ENCODE data around the gene RAB5B. TPM values are rescaled to one million over a fixed set of nuclear protein-coding genes. Genes with fewer than 3 reads are reported as not detected.
A peak's percentile ranks its signal among the peaks of the same experiment; 100 is the strongest.
"Not testable (repeated sequence)": the region's sequence is repeated elsewhere in the genome, so short reads cannot be mapped to it uniquely, and the experiment has no call there.

The RAB5B gene
- total RNA-seq, 6 experiments from 2014 or later = 90.2 to 107 (median 96.5) TPM

DNA sequence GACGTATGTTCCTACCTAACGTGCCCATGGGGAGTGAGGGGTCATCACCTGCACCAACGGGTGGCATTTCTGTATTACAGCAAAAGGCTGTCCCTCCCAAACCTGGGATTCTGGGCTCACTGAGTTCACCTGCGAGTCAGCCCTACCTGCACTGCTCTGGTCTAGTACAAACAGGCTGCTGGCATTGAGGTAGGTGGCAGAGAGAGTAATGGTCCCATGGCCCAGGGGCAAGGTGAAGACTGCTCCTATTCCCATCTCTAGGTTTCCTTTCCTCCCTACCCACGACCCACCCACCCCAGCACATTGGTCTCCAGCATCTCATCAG lies 23.6 kb downstream of the RAB5B start:
- Mint-ChIP-seq H3K9me3 (no peaks in the 10 kb centered on the region), H3K4me3 (peak overlapping the region; percentile 100), H3K4me1 (ENCODE audit: low read depth) (peaks cover 18% of the 10 kb centered on the region), H3K27ac (peak overlapping the region; percentile 77), H3K27me3 (ENCODE audit: insufficient read depth) (no peaks in the 10 kb centered on the region), H3K36me3 (ENCODE audit: low read depth) (peaks cover 4% of the 10 kb centered on the region)
- TF ChIP-seq, protein P1, sequence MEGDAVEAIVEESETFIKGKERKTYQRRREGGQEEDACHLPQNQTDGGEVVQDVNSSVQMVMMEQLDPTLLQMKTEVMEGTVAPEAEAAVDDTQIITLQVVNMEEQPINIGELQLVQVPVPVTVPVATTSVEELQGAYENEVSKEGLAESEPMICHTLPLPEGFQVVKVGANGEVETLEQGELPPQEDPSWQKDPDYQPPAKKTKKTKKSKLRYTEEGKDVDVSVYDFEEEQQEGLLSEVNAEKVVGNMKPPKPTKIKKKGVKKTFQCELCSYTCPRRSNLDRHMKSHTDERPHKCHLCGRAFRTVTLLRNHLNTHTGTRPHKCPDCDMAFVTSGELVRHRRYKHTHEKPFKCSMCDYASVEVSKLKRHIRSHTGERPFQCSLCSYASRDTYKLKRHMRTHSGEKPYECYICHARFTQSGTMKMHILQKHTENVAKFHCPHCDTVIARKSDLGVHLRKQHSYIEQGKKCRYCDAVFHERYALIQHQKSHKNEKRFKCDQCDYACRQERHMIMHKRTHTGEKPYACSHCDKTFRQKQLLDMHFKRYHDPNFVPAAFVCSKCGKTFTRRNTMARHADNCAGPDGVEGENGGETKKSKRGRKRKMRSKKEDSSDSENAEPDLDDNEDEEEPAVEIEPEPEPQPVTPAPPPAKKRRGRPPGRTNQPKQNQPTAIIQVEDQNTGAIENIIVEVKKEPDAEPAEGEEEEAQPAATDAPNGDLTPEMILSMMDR (IDR thresholded peaks at IDR 0.05) = no peak
- no peak for DNase-seq

DNA sequence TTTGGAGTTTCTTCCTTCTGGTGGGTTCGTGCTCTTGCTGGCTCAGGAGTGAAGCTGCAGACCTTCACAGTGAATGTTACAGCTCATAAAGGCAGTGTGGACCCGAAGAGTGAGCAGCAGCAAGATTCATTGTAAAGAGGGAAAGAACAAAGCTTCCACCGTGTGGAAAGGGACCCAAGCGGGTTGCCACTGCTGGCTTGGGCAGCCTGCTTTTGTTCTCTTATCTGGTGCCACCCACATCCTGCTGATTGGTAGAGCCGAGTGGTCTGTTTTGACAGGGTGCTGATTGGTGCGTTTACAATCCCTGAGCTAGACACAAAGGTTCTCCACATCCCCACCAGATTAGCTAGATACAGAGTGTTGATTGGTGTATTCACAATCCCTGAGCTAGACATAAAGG lies 25.6 kb downstream of the RAB5B start:
- H3K9me3 Mint-ChIP-seq; H3K27me3 Mint-ChIP-seq (ENCODE audit: insufficient read depth); H3K27ac Mint-ChIP-seq: not testable (repeated sequence)

DNA sequence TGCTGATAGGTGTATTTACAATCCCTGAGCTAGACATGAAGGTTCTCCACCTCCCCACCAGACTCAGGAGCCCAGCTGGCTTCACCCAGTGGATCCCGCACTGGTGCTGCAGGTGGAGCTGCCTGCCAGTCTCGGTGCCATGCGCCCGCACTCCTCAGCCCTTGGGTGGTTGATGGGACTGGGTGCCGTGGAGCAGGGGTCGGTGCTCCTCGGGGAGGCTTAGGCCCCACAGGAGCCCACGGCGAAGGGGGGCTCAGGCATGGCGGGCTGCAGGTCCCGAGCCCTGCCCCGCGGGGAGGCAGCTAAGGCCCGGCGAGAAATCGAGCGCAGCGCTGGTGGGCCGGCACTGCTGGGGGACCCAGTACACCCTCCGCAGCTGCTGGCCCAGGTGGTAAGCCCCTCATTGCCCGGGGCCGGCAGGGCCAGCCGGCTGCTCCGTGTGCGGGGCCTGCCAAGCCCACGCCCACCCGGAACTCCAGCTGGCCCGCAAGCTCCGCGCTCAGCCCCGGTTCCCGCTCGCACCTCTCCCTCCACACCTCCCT lies 26.2 kb downstream of the RAB5B start:
- H3K27ac Mint-ChIP-seq; H3K4me3 Mint-ChIP-seq; H3K27me3 Mint-ChIP-seq (ENCODE audit: insufficient read depth); H3K9me3 Mint-ChIP-seq; DNase-seq: not testable (repeated sequence)
- peaks cover 18% of the 10 kb centered on the region for H3K4me1 Mint-ChIP-seq (ENCODE audit: low read depth)
- peaks cover 12% of the 10 kb centered on the region for H3K36me3 Mint-ChIP-seq (ENCODE audit: low read depth)

More for the DNA sequence above, 25.6 kb downstream of the RAB5B start:
- not testable (repeated sequence) for H3K4me3 Mint-ChIP-seq, DNase-seq
- Mint-ChIP-seq H3K36me3 (ENCODE audit: low read depth) (peaks cover 11% of the 10 kb centered on the region), H3K4me1 (ENCODE audit: low read depth) (peaks cover 18% of the 10 kb centered on the region)

DNA sequence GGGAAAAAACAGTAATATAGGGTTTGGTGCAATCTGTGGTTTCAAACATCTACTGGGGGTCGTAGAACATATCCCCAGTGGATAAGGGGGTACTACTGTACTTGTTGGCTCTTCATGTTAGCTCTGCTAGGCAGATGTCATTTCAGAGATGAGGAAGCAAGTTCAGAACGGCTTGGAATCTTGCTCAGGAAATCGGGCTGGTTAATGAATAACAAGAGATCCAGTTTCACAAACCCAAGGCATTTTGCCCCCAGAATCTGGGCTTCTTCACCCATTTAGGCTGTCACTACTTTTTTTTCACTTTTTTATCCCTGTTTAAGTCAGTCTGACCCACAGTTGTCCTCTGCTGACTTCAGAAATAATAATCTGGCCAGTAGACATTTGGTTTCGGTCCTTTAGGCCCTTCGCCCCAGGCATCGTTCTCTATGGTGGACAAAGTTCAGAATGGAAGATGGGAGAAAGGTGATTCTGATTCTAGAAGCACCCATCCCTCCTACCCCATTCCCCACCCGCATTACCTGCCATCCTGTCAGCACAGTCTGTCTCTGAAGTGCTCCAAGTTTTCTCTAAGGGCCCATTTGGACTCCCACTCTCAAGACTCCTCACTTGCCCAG lies 27.7 kb downstream of the RAB5B start:
- Mint-ChIP-seq H3K27ac (no peak overlapping the region), H3K9me3 (no peaks in the 10 kb centered on the region), H3K27me3 (ENCODE audit: insufficient read depth) (no peaks in the 10 kb centered on the region), H3K4me3 (no peak overlapping the region), H3K36me3 (ENCODE audit: low read depth) (peaks cover 12% of the 10 kb centered on the region), H3K4me1 (ENCODE audit: low read depth) (peaks cover 9% of the 10 kb centered on the region)
- DNase-seq = no peak
- TF ChIP-seq, protein P1 (IDR thresholded peaks at IDR 0.05) = no peak

DNA sequence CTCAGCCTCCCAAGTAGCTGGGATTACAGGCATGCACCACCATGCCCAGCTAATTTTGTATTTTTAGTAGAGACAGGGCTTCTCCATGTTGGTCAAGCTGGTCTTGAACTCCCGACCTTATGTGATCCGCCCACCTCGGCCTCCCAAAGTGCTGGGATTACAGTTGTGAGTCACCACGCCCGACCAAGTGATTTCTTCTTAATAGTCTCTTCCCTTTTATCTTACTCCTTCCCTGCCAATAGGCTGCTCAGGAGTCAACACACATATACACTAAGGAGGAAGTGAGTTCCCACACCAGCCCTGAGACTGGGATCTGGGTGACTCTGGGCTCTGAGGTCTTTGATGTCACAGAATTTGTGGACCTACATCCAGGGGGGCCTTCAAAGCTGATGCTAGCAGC lies 29.5 kb downstream of the RAB5B start:
- Mint-ChIP-seq H3K36me3 (ENCODE audit: low read depth) (peaks cover 12% of the 10 kb centered on the region), H3K4me1 (ENCODE audit: low read depth) (peaks cover 12% of the 10 kb centered on the region)
- H3K9me3 Mint-ChIP-seq; H3K27me3 Mint-ChIP-seq (ENCODE audit: insufficient read depth); H3K4me3 Mint-ChIP-seq; DNase-seq; H3K27ac Mint-ChIP-seq: not testable (repeated sequence)

DNA sequence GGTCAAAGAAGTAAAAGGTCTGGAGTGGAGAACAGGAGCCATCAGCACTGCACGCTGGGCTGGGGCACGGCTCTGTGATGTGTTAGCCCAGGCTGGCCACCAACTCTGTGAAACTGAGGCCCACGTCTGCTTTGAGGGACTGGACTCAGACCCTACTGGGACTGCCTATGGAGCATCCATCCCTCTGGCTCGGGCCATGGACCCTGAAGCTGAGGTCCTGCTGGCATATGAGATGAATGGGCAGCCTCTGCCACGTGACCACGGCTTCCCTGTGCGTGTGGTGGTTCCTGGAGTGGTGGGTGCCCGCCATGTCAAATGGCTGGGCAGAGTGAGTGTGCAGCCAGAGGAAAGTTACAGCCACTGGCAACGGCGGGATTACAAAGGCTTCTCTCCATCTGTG lies 30.3 kb downstream of the RAB5B start:
- TF ChIP-seq, protein P1 (IDR thresholded peaks at IDR 0.05) = no peak
- H3K4me3 Mint-ChIP-seq = no peak overlapping the region
- H3K27ac Mint-ChIP-seq = no peak overlapping the region
- DNase-seq = no peak
- peaks cover 18% of the 10 kb centered on the region for H3K4me1 Mint-ChIP-seq (ENCODE audit: low read depth)
- peaks cover 1% of the 10 kb centered on the region; the same call in 1 of the 2 replicates for H3K27me3 Mint-ChIP-seq (ENCODE audit: insufficient read depth)
- peaks cover 12% of the 10 kb centered on the region for H3K36me3 Mint-ChIP-seq (ENCODE audit: low read depth)
- H3K9me3 Mint-ChIP-seq = no peaks in the 10 kb centered on the region

DNA sequence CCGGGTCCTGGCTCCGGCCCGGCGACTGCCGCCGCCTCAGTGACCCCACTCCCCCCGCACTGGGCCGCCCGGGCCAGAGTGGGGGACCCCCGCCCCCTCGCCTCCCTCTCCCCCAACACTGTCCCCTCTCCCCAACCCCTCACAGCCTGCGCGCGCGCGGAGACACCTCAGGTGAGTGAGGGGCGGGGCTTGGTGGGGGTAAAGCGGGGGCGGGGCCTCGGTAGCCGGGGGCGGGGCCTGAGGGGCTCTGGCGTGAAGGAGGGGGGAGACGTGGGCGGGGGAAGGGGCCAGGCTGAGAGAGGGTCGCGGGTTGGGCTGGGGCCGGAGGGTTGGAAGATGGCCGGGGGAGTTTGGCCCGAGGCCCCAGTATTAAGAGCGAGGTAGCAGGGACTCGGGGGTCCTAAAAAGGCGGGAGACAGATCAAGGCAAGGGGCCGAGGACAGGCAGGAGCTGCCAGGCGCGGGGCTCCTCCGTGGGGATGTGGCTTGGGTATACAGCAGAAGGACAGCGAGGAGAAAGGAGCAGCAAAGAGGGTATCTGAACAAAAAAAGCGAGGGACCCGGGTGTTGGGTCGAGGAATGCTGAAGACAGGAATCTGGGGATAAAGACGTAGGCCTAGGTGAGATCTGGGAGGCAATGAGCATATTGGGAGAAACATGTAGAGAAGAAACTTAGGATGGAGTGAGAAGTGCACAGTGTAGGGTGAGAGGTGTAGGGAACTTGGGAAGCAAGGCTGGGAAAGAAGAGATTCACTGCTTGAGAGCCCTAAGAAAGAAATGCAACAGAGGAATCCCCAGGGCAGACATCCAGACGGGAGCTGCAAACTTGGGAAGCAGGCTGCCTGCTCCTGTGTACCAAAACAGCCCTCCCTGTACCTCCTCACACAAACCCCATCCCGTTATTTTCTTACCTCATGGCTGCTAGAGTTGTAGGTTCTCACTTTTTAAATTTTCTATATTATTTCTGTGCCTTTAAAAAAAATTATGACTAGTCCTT lies 34.0 kb downstream of the RAB5B start:
- TF ChIP-seq, protein P1 (IDR thresholded peaks at IDR 0.05) = no peak; the same call in 1 of the 2 replicates
- no peak for DNase-seq
- Mint-ChIP-seq H3K36me3 (ENCODE audit: low read depth) (peaks cover 12% of the 10 kb centered on the region), H3K9me3 (no peaks in the 10 kb centered on the region), H3K4me1 (ENCODE audit: low read depth) (peaks cover 19% of the 10 kb centered on the region), H3K27me3 (ENCODE audit: insufficient read depth) (peaks cover 1% of the 10 kb centered on the region; the same call in 1 of the 2 replicates), H3K27ac (peak overlapping the region; percentile 81), H3K4me3 (peak overlapping the region; percentile 88)

All from HFFc6 (cell line).